ENCODE data around the gene PHOX2B.
"Not testable (repeated sequence)": the region's sequence is repeated elsewhere in the genome, so short reads cannot be mapped to it uniquely, and the experiment has no call there.

The PHOX2B gene

GRCh38 chr4:41712425-41712824 lies 36.1 kb downstream of the PHOX2B start:
- DNase-seq (ENCODE audit: low read depth): no peak

- not testable (repeated sequence) for DNase-seq (ENCODE audit: low read depth)
Measured at GRCh38 chr4:41711654-41712053, 36.9 kb downstream of the PHOX2B start.

- DNase-seq (ENCODE audit: low read depth): peak; percentile 30
Measured at GRCh38 chr4:41709844-41710481, 38.6 kb downstream of the PHOX2B start.

- no peak for DNase-seq (ENCODE audit: low read depth)
Measured at GRCh38 chr4:41703785-41704184, 44.7 kb downstream of the PHOX2B start.

DNA sequence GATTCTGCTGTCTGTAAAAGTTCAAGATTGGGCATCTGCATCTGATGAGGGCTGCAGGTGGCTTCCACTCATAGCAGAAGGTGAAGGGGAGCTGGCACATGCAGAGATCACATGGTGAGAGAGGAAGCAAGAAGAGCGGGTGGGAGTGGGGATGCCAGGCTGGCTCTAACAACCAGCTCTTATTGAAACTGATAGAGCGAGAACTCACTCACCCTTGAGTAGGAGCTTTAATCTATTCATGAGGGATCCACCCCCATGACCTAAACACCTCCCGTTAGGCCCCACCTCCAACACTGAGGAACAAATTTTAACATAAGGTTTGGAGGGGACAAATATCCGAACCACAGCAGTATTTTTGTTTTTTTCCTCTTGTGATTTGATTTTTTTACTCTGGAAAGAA lies 45.8 kb downstream of the PHOX2B start:
- no peak for DNase-seq (ENCODE audit: low read depth)

DNA sequence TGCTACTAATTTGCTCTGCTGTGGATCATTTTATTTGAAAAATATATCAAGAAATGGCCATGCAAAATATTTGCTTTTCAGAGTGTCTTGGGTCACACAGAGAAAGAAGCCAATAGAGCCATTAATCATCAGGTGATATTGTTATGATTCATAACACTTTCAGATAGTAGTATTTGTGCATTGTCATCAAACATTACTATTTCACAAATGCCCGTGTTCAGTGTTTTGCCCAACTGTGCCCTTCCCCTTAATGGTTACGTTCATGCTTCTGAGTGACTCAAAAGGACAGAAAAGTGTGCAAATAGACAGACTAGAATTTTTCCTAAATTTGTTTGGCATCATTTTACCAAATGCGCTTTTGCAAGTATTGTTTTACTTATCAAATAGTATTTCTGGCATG lies 46.5 kb downstream of the PHOX2B start:
- DNase-seq (ENCODE audit: low read depth): no peak

DNA sequence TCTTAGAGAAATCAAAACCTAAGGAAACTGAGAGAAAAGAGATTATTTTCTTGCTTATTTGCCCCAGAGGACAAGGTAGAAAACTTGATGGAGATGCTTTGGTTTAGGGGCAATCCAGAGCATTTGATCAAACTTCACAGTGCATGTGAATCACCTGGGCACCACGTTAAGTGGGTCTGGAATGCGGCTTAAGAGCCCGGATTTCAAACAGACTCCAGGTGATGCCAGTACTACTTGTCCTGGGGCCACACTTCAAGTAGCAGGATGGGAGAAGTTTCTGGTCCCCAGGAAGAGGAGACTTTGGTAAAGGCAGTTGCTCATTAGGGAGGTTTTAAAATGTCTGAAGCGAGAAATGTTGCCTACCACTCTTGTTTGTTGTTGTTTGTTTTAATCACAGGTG lies 51.8 kb downstream of the PHOX2B start:
- no peak for DNase-seq (ENCODE audit: low read depth)

- no peak for DNase-seq (ENCODE audit: low read depth)
Measured at GRCh38 chr4:41696131-41696530, 52.4 kb downstream of the PHOX2B start.
